ENCODE data around the gene ZNF618. TPM values are rescaled to one million over a fixed set of nuclear protein-coding genes. Genes with fewer than 3 reads are reported as not detected.

ZNF618 gene
- total RNA-seq, 4 donors from 2014 or later = 0.26 to 1.2 (median 1.0) TPM

DNA sequence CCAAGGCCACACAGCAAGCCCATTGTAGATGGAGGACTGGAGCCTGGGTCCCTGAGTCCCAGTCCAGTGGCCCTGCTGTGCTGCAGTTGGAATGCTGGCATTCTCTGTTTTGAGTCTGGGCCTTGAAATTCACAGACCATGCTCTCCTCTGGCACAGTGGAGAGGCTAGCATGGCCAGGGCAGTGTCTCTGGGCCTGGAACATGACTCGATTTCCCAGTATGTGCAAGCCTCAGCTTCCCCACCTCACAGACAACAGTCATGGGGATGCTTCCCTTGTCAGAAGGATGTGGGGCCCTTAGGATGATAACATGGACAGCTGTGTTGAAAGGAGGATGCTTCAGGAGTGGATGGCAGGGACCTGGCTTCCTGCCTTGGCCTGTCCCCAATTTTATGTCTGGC lies 110.8 kb downstream of the ZNF618 start:
- peaks cover 6 to 9% of the 10 kb centered on the region in 2 donors for H3K4me1 ChIP-seq
- intact Hi-C loops (cut with DNase I; ENCODE audit: low total_unique reads) = no loop called here

GRCh38 chr9:113987526-113987925 lies 111.4 kb downstream of the ZNF618 start:
- Histone ChIP-seq H3K27ac (no peak overlapping the region), H3K36me3 (no peaks in the 10 kb centered on the region), H3K9me3 (no peaks in the 10 kb centered on the region), H3K27me3 (no peaks in the 10 kb centered on the region), H3K4me1 (peaks cover 12 to 15% of the 10 kb centered on the region in 2 donors), H3K4me3 (no peak overlapping the region)
- DNase-seq (no peak), ATAC-seq (no peak)
- in situ Hi-C loops (cut with MboI; ENCODE audit: low sequenced_read_pairs in 4 of 4) = no loop called here
- TF ChIP-seq POLR2A (IDR thresholded peaks at IDR 0.05) = no peak
- TF ChIP-seq, protein P1, sequence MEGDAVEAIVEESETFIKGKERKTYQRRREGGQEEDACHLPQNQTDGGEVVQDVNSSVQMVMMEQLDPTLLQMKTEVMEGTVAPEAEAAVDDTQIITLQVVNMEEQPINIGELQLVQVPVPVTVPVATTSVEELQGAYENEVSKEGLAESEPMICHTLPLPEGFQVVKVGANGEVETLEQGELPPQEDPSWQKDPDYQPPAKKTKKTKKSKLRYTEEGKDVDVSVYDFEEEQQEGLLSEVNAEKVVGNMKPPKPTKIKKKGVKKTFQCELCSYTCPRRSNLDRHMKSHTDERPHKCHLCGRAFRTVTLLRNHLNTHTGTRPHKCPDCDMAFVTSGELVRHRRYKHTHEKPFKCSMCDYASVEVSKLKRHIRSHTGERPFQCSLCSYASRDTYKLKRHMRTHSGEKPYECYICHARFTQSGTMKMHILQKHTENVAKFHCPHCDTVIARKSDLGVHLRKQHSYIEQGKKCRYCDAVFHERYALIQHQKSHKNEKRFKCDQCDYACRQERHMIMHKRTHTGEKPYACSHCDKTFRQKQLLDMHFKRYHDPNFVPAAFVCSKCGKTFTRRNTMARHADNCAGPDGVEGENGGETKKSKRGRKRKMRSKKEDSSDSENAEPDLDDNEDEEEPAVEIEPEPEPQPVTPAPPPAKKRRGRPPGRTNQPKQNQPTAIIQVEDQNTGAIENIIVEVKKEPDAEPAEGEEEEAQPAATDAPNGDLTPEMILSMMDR (IDR thresholded peaks at IDR 0.05 in 4 of 5, conservative IDR thresholded peaks at IDR 0.05 in 1 of 5) = no peak
- intact Hi-C loops (cut with DNase I; ENCODE audit: low total_unique reads) = no loop called here

More for the DNA sequence above, 110.8 kb downstream of the ZNF618 start:
- Histone ChIP-seq H3K4me3 (no peak overlapping the region), H3K9me3 (no peaks in the 10 kb centered on the region), H3K27ac (no peak overlapping the region), H3K27me3 (no peaks in the 10 kb centered on the region), H3K36me3 (no peaks in the 10 kb centered on the region)
- DNase-seq (no peak), ATAC-seq (no peak)
- no peak for TF ChIP-seq POLR2A (IDR thresholded peaks at IDR 0.05)
- TF ChIP-seq, protein P1 (IDR thresholded peaks at IDR 0.05 in 4 of 5, conservative IDR thresholded peaks at IDR 0.05 in 1 of 5) = no peak
- in situ Hi-C loops (cut with MboI; ENCODE audit: low sequenced_read_pairs in 4 of 4) = no loop called here

DNA sequence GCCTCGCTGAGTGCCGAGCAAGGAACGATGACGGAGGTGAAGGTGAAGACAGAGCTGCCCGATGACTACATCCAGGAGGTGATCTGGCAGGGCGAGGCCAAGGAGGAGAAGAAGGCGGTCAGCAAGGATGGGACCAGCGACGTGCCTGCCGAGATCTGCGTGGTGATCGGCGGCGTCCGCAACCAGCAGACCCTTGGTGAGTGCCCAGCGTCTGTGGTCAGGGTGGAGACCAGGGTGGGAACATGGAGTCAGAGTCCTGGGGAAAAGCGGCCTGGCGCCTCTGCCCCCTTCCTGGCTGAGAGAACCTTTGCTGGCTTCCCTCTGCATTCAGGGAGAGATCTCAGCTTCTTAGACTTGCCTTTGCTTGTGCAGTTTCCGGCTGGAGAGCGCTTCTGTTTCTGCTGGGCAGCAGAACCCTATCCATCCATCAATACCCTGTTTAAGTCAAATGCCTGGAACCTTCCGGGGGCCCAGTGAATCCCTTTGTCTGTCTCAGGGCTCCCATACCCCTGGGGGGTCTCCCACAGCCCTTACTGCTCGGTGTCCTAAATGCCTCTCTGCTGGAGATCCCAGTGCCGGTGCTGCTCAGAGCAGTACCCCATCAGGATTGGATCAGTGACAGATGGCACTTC lies 112.4 kb downstream of the ZNF618 start:
- no peak overlapping the region for H3K4me3 ChIP-seq
- H3K9me3 ChIP-seq = no peaks in the 10 kb centered on the region
- H3K27me3 ChIP-seq = no peaks in the 10 kb centered on the region
- ATAC-seq = no peak
- intact Hi-C loops (cut with DNase I; ENCODE audit: low total_unique reads) (no loop called here), in situ Hi-C loops (cut with MboI; ENCODE audit: low sequenced_read_pairs in 4 of 4) (no loop called here)
- DNase-seq = no peak
- peak overlapping the region; percentile 16 to 52 (median 33) for H3K27ac ChIP-seq
- TF ChIP-seq, protein P1 (IDR thresholded peaks at IDR 0.05 in 4 of 5, conservative IDR thresholded peaks at IDR 0.05 in 1 of 5) = no peak
- H3K36me3 ChIP-seq = no peaks in the 10 kb centered on the region
- H3K4me1 ChIP-seq = peaks cover 21 to 25% of the 10 kb centered on the region in 2 donors

- intact Hi-C loops (cut with DNase I; ENCODE audit: low total_unique reads) = no loop called here
- peak overlapping the region; percentile 16 to 52 (median 33) for H3K27ac ChIP-seq
- peak; percentile 49 to 74 for DNase-seq
Measured at GRCh38 chr9:113989017-113989713, 113.1 kb downstream of the ZNF618 start.

More at GRCh38 chr9:113989017-113989713, 113.1 kb downstream of the ZNF618 start:
- Histone ChIP-seq H3K36me3 (no peaks in the 10 kb centered on the region), H3K4me3 (no peak overlapping the region), H3K9me3 (no peaks in the 10 kb centered on the region), H3K27me3 (no peaks in the 10 kb centered on the region), H3K4me1 (peaks cover 28 to 32% of the 10 kb centered on the region in 2 donors)
- no peak for TF ChIP-seq POLR2A (IDR thresholded peaks at IDR 0.05)
- TF ChIP-seq, protein P1 (IDR thresholded peaks at IDR 0.05 in 4 of 5, conservative IDR thresholded peaks at IDR 0.05 in 1 of 5) = no peak
- ATAC-seq = peak; percentile 32 to 46
- in situ Hi-C loops (cut with MboI; ENCODE audit: low sequenced_read_pairs in 4 of 4) = no loop called here
